ENCODE results near the gene ITGAD. TPM values are rescaled to one million over a fixed set of nuclear protein-coding genes. Genes with fewer than 3 reads are reported as not detected.

ITGAD gene
- total RNA-seq, 1 donor, result not detected

DNA sequence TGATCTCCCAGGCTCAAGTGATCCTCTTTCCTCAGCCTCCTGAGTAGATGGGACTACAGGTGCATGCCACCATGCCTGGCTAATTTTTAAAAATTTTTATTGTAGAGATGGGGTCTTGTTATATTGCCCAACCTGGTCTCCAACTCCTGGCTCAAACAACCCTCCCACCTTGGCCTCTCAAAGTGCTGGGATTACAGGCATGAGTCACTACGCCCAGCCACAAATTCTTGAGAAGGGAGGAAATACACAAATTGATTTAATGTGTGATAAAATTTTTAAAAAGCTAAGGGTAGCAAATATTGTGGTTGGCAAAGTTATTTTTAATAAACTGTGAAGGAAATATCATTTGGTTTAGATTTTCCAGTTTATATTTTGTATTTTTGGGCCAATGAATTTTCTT is 9.6 kb downstream of the ITGAD start:
- no peak overlapping the region for H3K4me3 ChIP-seq (ENCODE audit: low read depth, low read length)
- TF ChIP-seq, protein P1, sequence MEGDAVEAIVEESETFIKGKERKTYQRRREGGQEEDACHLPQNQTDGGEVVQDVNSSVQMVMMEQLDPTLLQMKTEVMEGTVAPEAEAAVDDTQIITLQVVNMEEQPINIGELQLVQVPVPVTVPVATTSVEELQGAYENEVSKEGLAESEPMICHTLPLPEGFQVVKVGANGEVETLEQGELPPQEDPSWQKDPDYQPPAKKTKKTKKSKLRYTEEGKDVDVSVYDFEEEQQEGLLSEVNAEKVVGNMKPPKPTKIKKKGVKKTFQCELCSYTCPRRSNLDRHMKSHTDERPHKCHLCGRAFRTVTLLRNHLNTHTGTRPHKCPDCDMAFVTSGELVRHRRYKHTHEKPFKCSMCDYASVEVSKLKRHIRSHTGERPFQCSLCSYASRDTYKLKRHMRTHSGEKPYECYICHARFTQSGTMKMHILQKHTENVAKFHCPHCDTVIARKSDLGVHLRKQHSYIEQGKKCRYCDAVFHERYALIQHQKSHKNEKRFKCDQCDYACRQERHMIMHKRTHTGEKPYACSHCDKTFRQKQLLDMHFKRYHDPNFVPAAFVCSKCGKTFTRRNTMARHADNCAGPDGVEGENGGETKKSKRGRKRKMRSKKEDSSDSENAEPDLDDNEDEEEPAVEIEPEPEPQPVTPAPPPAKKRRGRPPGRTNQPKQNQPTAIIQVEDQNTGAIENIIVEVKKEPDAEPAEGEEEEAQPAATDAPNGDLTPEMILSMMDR (IDR thresholded peaks at IDR 0.05; ENCODE audit: insufficient read depth, low read depth, low read length), result no peak
- peak; percentile 52 for DNase-seq (ENCODE audit: low read depth)

DNA sequence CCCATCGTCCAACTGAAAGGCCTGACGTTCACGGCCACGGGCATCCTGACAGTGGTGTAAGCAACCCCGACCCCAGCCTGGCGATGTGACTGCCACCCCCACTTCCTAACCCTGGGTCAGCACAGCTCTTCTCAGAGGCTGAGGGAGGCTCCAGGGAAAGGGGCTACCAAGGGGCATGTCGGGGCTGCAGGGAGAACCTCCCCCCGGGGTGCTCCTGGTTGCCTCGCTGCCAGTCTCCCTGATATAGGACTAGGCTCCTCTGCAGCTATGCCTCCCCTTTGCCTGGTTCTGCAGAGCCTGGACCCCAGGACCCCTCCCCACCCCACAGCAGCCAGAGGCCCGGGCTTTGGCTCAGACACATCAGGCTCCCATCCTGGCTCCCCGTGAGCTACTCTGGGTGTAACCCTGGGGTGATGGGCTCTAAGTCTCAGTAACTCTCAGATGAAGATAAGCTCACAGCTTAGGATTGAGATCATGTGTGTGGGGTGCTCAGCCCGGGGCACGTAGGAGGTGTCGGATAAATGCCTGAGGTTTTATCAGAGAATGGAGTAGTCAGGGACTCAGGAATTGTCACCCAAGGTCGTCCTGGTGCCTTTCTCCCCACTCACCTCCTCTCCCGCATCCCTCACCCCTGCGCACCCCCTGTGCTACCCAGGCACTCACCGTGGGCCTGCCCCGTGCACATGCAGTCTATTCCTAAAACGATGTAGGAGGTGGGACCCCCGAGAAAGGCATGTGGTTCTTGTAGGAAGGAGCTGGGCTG is 10.6 kb downstream of the ITGAD start:
- TF ChIP-seq, protein P1 (IDR thresholded peaks at IDR 0.05; ENCODE audit: insufficient read depth, low read depth, low read length), result no peak
- peak overlapping the region; percentile 40 for H3K4me3 ChIP-seq (ENCODE audit: low read depth, low read length)
- no peak for DNase-seq (ENCODE audit: low read depth)

DNA sequence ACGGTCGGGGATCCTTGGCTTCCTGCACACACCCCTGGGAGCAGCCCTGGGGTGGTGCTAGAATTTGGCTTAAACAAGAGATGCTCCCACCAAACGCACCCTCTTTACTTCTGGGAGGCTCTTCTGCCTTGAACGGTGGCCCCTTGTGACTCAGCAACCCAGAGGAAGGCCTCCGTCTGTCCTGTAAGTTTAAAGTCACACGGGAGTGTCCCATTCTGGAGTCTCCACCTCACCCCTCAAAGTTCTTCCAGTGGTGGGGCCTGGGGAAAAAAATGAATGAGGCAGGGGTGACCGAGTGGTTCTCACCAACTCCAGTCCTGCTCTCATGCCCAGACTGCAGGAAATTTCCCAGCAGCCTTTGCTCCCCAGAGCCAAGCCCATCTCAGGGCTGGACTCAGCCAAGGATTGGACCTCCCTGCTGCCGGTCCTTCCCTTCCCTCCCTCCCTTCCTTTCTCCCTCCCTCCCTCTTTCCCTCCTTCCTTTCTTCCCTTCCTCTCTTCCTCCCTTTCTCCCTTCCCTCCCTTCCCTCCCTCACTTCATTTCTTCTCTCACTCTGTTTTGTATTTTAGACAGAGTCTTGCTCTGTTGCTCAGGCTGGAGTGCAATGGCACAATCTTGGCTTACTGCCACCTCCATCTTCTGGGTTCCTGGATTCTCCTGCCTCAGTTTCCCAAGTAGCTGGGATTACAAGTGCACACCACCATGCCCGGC is 11.4 kb downstream of the ITGAD start:
- peak; percentile 14 for DNase-seq (ENCODE audit: low read depth)
- H3K4me3 ChIP-seq (ENCODE audit: low read depth, low read length), result peak overlapping the region; percentile 40
- TF ChIP-seq, protein P1 (IDR thresholded peaks at IDR 0.05; ENCODE audit: insufficient read depth, low read depth, low read length), result no peak

DNA sequence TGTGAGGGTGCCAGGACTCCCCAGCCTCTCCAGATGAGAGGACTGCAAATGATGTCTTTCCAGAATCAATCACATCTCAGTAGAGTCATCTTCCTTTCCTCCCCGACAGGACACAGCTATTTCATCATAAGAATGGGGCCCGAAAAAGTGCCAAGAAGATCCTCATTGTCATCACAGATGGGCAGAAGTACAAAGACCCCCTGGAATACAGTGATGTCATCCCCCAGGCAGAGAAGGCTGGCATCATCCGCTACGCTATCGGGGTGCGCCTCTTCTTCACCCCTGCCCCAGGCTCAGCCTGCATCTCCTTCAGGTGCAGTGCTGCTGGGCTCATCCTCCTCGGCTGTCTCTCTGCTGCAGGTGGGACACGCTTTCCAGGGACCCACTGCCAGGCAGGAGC is 14.3 kb downstream of the ITGAD start:
- DNase-seq (ENCODE audit: low read depth), result no peak
- TF ChIP-seq, protein P1 (IDR thresholded peaks at IDR 0.05; ENCODE audit: insufficient read depth, low read depth, low read length), result no peak
- no peak overlapping the region for H3K4me3 ChIP-seq (ENCODE audit: low read depth, low read length)

DNA sequence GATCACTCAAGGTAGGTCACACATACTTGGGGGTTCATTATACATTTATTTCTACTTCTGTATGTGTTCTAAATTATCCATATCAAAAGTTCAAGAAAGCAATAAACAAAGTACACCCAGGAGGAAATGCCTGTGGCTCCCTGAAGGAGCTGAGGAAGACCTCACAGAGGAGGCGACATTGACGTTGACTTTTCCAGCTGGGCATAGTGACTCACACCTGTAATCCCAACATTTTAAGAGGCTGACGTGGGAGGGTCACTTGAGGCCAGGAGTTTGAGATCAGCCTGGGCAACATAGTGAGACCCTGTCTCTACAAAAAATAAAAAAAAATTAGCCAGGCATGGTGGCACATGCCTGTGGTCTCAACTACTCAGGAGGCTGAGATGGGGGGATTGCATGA is 16.3 kb downstream of the ITGAD start:
- TF ChIP-seq, protein P1 (IDR thresholded peaks at IDR 0.05; ENCODE audit: insufficient read depth, low read depth, low read length), result no peak
- peak; percentile 71 for DNase-seq (ENCODE audit: low read depth)

DNA sequence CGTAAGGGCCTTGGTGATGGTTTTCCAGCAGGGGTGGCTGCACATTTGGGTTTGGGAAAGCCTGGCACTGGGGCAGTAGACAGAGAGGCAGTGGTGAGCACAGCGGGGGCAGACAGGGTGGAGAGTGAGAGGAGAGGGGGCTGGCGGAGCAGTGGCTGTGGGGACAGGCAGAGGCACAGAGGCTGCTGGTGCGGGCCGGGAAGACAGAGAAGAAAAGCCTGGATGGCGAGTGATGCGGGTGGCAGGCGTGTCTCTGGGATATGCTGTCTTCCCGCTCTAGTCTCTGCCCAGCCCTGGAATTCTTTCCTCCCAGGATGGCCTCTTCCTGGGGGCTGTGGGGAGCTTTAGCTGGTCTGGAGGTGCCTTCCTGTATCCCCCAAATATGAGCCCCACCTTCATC is 16.9 kb downstream of the ITGAD start:
- TF ChIP-seq, protein P1 (IDR thresholded peaks at IDR 0.05; ENCODE audit: insufficient read depth, low read depth, low read length), result no peak
- no peak for DNase-seq (ENCODE audit: low read depth)

More for the DNA sequence above, 16.3 kb downstream of the ITGAD start:
- no peak overlapping the region for H3K4me3 ChIP-seq (ENCODE audit: low read depth, low read length)

More for the DNA sequence above, 16.9 kb downstream of the ITGAD start:
- H3K4me3 ChIP-seq (ENCODE audit: low read depth, low read length), result no peak overlapping the region
